Mesenchymal stem cell (in vitro differentiated cells and primary cell): Measurements from ENCODE around the gene TBC1D30.

Experiments used
- DNase-seq: peaks from one replicate; pipeline ENCODE4 v3.0.0-alpha.2; 2013
- H2AFZ ChIP-seq: one replicate; pipeline ENCODE4 v1.6.1; 2013; ENCODE audit warnings: low read depth, mild to moderate bottlenecking, control low read depth, inconsistent platforms, low read length, moderate library complexity
- H2AK5ac ChIP-seq: 2 replicates; pipeline ENCODE4 v1.6.1; 2013; ENCODE audit warnings: low read length, moderate library complexity, mild to moderate bottlenecking, inconsistent platforms; ENCODE audit not compliant: severe bottlenecking
- H2BK120ac ChIP-seq: one replicate; pipeline ENCODE4 v1.6.1; 2013; ENCODE audit warnings: low read depth, mild to moderate bottlenecking, inconsistent platforms, low read length, moderate library complexity
- H2BK12ac ChIP-seq, 2 experiments: one replicate each; pipeline ENCODE4 v1.6.1; 2013; ENCODE audit warnings: inconsistent platforms in 2 of 2, low read length in 2 of 2, mild to moderate bottlenecking in 2 of 2, moderate library complexity in 2 of 2, control low read depth in 1 of 2
- H2BK15ac ChIP-seq: one replicate; pipeline ENCODE4 v1.6.1; 2013; ENCODE audit warnings: mild to moderate bottlenecking, low read depth, inconsistent platforms; ENCODE audit not compliant: poor library complexity, severe bottlenecking
- H2BK5ac ChIP-seq: 2 replicates; pipeline ENCODE4 v1.6.1; 2013; ENCODE audit warnings: low read depth, mild to moderate bottlenecking, low read length, control low read depth, inconsistent platforms; ENCODE audit not compliant: poor library complexity, severe bottlenecking
- H3K14ac ChIP-seq, 2 experiments: one replicate each; pipeline ENCODE4 v1.6.1; 2013; ENCODE audit warnings: inconsistent platforms in 2 of 2, low read length in 2 of 2, control low read depth in 1 of 2, mild to moderate bottlenecking in 1 of 2, moderate library complexity in 1 of 2
- H3K18ac ChIP-seq, 2 experiments: one replicate each; pipeline ENCODE4 v1.6.1; 2013; ENCODE audit warnings: inconsistent platforms in 2 of 2, low read length in 2 of 2, control low read depth in 1 of 2, low read depth in 1 of 2, mild to moderate bottlenecking in 1 of 2
- H3K23ac ChIP-seq, 2 experiments: one replicate each; pipeline ENCODE4 v1.6.1; 2013; ENCODE audit warnings: inconsistent platforms in 2 of 2, low read length in 2 of 2, mild to moderate bottlenecking in 2 of 2, moderate library complexity in 2 of 2, control low read depth in 1 of 2
- H3K27ac ChIP-seq: 2 replicates; pipeline ENCODE4 v1.5.1; 2013; ENCODE audit warnings: mild to moderate bottlenecking, moderate library complexity, low read length, control low read depth, inconsistent platforms; ENCODE audit not compliant: poor library complexity, severe bottlenecking
- H3K27me3 ChIP-seq, 2 experiments: 2 replicates each; pipeline versions ENCODE4 v1.6.1 to v1.7.0; 2013; ENCODE audit warnings: low read length in 2 of 2, mild to moderate bottlenecking in 2 of 2, moderate library complexity in 2 of 2, control low read depth in 1 of 2, inconsistent platforms in 1 of 2; ENCODE audit not compliant: control insufficient read depth in 1 of 2, insufficient read depth in 1 of 2
- H3K36me3 ChIP-seq, 2 experiments: 2 replicates each; pipeline versions ENCODE4 v1.6.1 to v1.7.0; 2013; ENCODE audit warnings: low read length in 2 of 2, control low read depth in 1 of 2, inconsistent platforms in 1 of 2, low read depth in 1 of 2, mild to moderate bottlenecking in 1 of 2; ENCODE audit not compliant: insufficient read depth in 2 of 2, control insufficient read depth in 1 of 2
- H3K4ac ChIP-seq, 2 experiments: one replicate each; pipeline ENCODE4 v1.6.1; 2013; ENCODE audit warnings: inconsistent platforms in 2 of 2, low read length in 2 of 2, mild to moderate bottlenecking in 2 of 2, moderate library complexity in 2 of 2, control low read depth in 1 of 2, low read depth in 1 of 2
- H3K4me1 ChIP-seq: 2 replicates; pipeline ENCODE4 v1.6.1; 2013; ENCODE audit warnings: low read depth, low read length, control low read depth; ENCODE audit not compliant: control insufficient read depth, insufficient read depth
- H3K4me2 ChIP-seq: 2 replicates; pipeline ENCODE4 v1.6.1; 2013; ENCODE audit warnings: low read length, mild to moderate bottlenecking, inconsistent platforms; ENCODE audit not compliant: poor library complexity, severe bottlenecking
- H3K4me3 ChIP-seq, 2 experiments: 2 replicates each; pipeline versions ENCODE4 v1.5.1 to v1.7.0; 2013; ENCODE audit warnings: low read length in 2 of 2, mild to moderate bottlenecking in 2 of 2, control low read depth in 1 of 2, low read depth in 1 of 2; ENCODE audit not compliant: insufficient read depth in 1 of 2
- H3K79me1 ChIP-seq: replicated peaks from 2 replicates; pipeline ENCODE4 v1.6.1; 2013; ENCODE audit warnings: mild to moderate bottlenecking, control low read depth, low read length, inconsistent platforms; ENCODE audit not compliant: poor library complexity, severe bottlenecking
- H3K9ac ChIP-seq: 2 replicates; pipeline ENCODE4 v1.7.0; 2013; ENCODE audit warnings: mild to moderate bottlenecking, low read length, moderate library complexity
- H3K9me3 ChIP-seq: 2 replicates; pipeline ENCODE4 v1.7.0; 2013; ENCODE audit warnings: mild to moderate bottlenecking, low read length; ENCODE audit not compliant: control insufficient read depth
- H4K8ac ChIP-seq: one replicate; pipeline ENCODE4 v1.6.1; 2013; ENCODE audit warnings: inconsistent platforms, mild to moderate bottlenecking, low read length, moderate library complexity
- H4K91ac ChIP-seq: one replicate; pipeline ENCODE4 v1.6.1; 2013; ENCODE audit warnings: mild to moderate bottlenecking, low read length, inconsistent platforms
- WGBS: methylation state at CpG from one replicate; pipeline ENCODE4 v1.1.7; 2013; ENCODE audit warnings: mixed read lengths; 5-methylcytosine and 5-hydroxymethylcytosine counted together

Gene TBC1D30

DNA sequence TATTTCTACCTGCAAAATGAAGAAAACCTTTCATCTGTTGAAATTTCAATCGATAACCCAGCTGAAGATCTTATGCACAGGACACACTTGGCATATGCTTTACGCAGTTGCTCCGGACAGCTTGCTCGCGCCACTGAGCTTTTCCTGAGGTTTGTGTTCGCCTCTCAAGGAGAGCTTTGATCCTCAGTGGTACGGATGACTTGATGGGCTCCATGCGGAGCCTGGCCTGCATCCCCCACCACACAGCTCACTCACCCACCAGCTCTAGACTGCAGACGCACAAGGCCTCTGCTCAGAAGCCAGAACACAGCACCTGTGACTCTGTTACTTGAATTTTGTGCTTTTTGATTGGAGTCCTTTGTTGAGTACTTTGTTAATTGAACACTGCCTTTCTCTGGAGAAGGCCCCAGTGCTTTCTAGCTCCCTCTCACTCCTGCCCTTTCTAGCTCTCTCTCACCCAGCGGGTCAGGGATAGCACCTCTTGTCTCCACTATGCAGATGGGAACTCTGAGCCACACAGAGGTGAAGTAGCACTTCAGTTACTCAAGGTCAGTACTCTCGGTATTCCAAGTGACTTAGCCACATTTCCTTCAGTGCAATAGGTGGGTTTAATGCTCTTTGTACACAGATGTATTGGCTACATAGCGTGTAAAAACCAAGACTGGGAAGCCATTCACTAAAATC, 52.1 kb downstream of the TBC1D30 start:
- no peak overlapping the region for H2BK5ac ChIP-seq
- H4K91ac ChIP-seq, result no peak overlapping the region
- H3K27me3 ChIP-seq, result peaks cover 11 to 34% of the 10 kb centered on the region in 2 experiments
- WGBS, result 90% methylated on average over 11 of the region's 12 CpGs
- no peak overlapping the region for H3K27ac ChIP-seq
- no peaks in the 10 kb centered on the region for H3K9me3 ChIP-seq
- H3K4ac ChIP-seq, result no peak overlapping the region
- H3K36me3 ChIP-seq, result no peaks in the 10 kb centered on the region
- H3K14ac ChIP-seq, result no peak overlapping the region
- no peak overlapping the region for H2BK120ac ChIP-seq
- H3K79me1 ChIP-seq, result no peaks in the 10 kb centered on the region
- H2BK15ac ChIP-seq, result no peak overlapping the region
- no peaks in the 10 kb centered on the region for H3K4me1 ChIP-seq
- H3K4me3 ChIP-seq, result no peak overlapping the region
- no peak for DNase-seq
- no peak overlapping the region for H3K23ac ChIP-seq
- H2AFZ ChIP-seq, result no peak overlapping the region
- H2BK12ac ChIP-seq, result no peak overlapping the region
- no peak overlapping the region for H4K8ac ChIP-seq
- H3K18ac ChIP-seq, result no peak overlapping the region
- no peak overlapping the region for H2AK5ac ChIP-seq
- H3K4me2 ChIP-seq, result no peak overlapping the region
- H3K9ac ChIP-seq, result no peak overlapping the region

DNA sequence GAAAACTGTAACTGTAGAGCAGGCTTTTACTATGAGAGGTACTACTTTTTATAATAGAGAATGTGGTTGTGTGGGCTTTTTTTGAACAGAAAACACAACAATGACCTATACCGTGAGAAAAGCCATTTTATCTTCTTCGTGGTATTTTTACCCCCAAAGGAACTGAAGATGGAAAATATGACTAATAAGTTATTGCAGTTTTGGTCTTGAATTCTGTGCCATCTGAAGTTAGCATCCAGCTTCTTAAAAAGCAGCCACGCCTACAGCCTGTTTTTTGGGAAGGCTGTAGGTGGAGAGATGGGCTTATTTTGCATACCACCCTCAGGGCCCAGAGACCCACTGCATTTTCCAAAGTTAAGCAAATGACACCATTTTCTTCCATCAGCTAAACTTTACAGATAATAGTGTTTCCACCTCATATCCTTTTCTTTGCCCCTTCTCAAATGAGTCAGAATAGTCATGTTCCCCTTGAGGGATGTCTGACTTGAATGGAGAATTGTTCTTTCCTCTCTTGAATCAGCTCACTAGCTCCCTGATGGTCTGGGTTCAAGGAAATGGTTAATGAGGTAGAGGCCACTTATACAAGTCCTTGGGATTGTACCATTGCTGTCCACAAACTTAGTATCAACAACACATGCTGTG, 53.0 kb downstream of the TBC1D30 start:
- WGBS, result 79% methylated on average over 3 of the region's 3 CpGs

GRCh38 chr12:64882687-64883086, 58.2 kb downstream of the TBC1D30 start:
- H3K4me1 ChIP-seq, result no peaks in the 10 kb centered on the region
- WGBS, result 94% methylated on average over 2 of the region's 3 CpGs
- no peak overlapping the region for H3K23ac ChIP-seq
- DNase-seq, result no peak
- H4K91ac ChIP-seq, result no peak overlapping the region
- H3K79me1 ChIP-seq, result no peaks in the 10 kb centered on the region
- H3K4ac ChIP-seq, result no peak overlapping the region
- H2BK12ac ChIP-seq, result no peak overlapping the region
- H2BK120ac ChIP-seq, result no peak overlapping the region
- no peak overlapping the region for H2BK15ac ChIP-seq
- no peak overlapping the region for H2AK5ac ChIP-seq
- no peak overlapping the region for H3K14ac ChIP-seq
- no peak overlapping the region for H2AFZ ChIP-seq
- no peaks in the 10 kb centered on the region for H3K9me3 ChIP-seq
- no peak overlapping the region for H3K27ac ChIP-seq
- no peak overlapping the region for H2BK5ac ChIP-seq
- no peak overlapping the region for H3K4me2 ChIP-seq
- no peak overlapping the region for H3K18ac ChIP-seq
- no peaks in the 10 kb centered on the region for H3K36me3 ChIP-seq
- H4K8ac ChIP-seq, result no peak overlapping the region
- H3K27me3 ChIP-seq, result peaks cover 0 to 25% of the 10 kb centered on the region in 2 experiments
- no peak overlapping the region for H3K4me3 ChIP-seq
- no peak overlapping the region for H3K9ac ChIP-seq

More for the DNA sequence above, 53.0 kb downstream of the TBC1D30 start:
- Histone ChIP-seq H2AK5ac (no peak overlapping the region), H3K36me3 (no peaks in the 10 kb centered on the region), H2BK12ac (no peak overlapping the region), H2BK120ac (no peak overlapping the region), H3K27ac (no peak overlapping the region), H2BK5ac (no peak overlapping the region), H3K9me3 (no peaks in the 10 kb centered on the region), H2AFZ (no peak overlapping the region), H3K4me3 (no peak overlapping the region), H3K23ac (no peak overlapping the region), H3K9ac (no peak overlapping the region), H3K4me1 (no peaks in the 10 kb centered on the region), H3K79me1 (no peaks in the 10 kb centered on the region), H3K18ac (no peak overlapping the region), H2BK15ac (no peak overlapping the region), H3K27me3 (peaks cover 11 to 35% of the 10 kb centered on the region in 2 experiments), H4K91ac (no peak overlapping the region), H4K8ac (no peak overlapping the region), H3K4me2 (no peak overlapping the region), H3K4ac (no peak overlapping the region), H3K14ac (no peak overlapping the region)
- no peak for DNase-seq

GRCh38 chr12:64883264-64884163, 59.1 kb downstream of the TBC1D30 start:
- Histone ChIP-seq H3K36me3 (no peaks in the 10 kb centered on the region), H4K91ac (no peak overlapping the region), H2BK5ac (no peak overlapping the region), H2BK15ac (no peak overlapping the region), H2BK120ac (no peak overlapping the region), H3K4me2 (no peak overlapping the region), H3K4me3 (no peak overlapping the region), H3K27me3 (peaks cover 0 to 19% of the 10 kb centered on the region in 2 experiments), H3K4me1 (no peaks in the 10 kb centered on the region), H3K4ac (no peak overlapping the region), H3K27ac (no peak overlapping the region), H3K14ac (no peak overlapping the region), H2BK12ac (no peak overlapping the region), H3K9me3 (no peaks in the 10 kb centered on the region), H3K23ac (no peak overlapping the region), H2AFZ (no peak overlapping the region), H2AK5ac (no peak overlapping the region), H3K9ac (no peak overlapping the region), H3K18ac (no peak overlapping the region), H3K79me1 (no peaks in the 10 kb centered on the region), H4K8ac (no peak overlapping the region)
- DNase-seq, result no peak
- WGBS, result 70% methylated on average over 14 of the region's 17 CpGs
